Measurements from ENCODE around the gene TSKU.

DNA sequence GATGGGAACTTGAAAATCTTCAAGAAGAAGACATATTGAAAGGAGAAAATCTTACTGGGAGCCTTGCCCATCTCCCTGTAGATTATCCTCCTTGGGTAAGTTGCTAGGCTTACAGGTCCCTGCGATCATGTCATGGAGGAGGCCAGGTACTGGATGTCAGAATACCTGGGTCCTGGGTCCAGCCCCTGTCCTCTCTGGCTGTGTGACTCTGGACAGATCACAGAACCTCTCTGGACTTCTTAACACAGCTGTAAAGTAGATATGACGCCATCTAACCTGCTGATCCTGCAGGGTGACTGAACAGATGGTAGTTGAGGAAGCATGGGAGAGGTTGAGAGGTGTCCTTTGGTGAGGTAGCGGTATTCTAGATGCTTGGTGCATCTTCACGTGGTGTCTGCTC, 4.1 kb downstream of the TSKU start:
- TF ChIP-seq, protein P1, sequence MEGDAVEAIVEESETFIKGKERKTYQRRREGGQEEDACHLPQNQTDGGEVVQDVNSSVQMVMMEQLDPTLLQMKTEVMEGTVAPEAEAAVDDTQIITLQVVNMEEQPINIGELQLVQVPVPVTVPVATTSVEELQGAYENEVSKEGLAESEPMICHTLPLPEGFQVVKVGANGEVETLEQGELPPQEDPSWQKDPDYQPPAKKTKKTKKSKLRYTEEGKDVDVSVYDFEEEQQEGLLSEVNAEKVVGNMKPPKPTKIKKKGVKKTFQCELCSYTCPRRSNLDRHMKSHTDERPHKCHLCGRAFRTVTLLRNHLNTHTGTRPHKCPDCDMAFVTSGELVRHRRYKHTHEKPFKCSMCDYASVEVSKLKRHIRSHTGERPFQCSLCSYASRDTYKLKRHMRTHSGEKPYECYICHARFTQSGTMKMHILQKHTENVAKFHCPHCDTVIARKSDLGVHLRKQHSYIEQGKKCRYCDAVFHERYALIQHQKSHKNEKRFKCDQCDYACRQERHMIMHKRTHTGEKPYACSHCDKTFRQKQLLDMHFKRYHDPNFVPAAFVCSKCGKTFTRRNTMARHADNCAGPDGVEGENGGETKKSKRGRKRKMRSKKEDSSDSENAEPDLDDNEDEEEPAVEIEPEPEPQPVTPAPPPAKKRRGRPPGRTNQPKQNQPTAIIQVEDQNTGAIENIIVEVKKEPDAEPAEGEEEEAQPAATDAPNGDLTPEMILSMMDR (IDR thresholded peaks at IDR 0.05; ENCODE audit: insufficient read depth, low read length) = no peak
- no peak for TF ChIP-seq POLR2AphosphoS5 (IDR thresholded peaks at IDR 0.05; ENCODE audit: low read depth)
